Transverse colon (tissue), 4 donors: ENCODE data around the gene MEGF9.

Source experiments
- POLR2AphosphoS5 ChIP-seq, 3 donors: sonication (generic); formaldehyde crosslinking; IDR thresholded peaks; one replicate each; pipeline ENCODE4 v1.6.1; 2016; ENCODE audit warnings: antibody characterized with exemption in 3 of 3
- TF ChIP-seq, protein P1 (sequence below), 5 experiments: fragments of 200-600 bp in 3 of 5; fragments of 450-650 bp in 2 of 5; sonication (generic) in 3 of 5; IDR thresholded peaks; 1 replicate in 2 of 5; 2 replicates in 3 of 5; pipeline ENCODE4 v1.5.1; 2016 to 2017; ENCODE audit warnings: antibody characterized with exemption in 5 of 5, inconsistent platforms in 3 of 5, mild to moderate bottlenecking in 2 of 5, moderate library complexity in 1 of 5

- TF ChIP-seq POLR2AphosphoS5 (IDR thresholded peaks at IDR 0.05), result no peak
- TF ChIP-seq, protein P1, sequence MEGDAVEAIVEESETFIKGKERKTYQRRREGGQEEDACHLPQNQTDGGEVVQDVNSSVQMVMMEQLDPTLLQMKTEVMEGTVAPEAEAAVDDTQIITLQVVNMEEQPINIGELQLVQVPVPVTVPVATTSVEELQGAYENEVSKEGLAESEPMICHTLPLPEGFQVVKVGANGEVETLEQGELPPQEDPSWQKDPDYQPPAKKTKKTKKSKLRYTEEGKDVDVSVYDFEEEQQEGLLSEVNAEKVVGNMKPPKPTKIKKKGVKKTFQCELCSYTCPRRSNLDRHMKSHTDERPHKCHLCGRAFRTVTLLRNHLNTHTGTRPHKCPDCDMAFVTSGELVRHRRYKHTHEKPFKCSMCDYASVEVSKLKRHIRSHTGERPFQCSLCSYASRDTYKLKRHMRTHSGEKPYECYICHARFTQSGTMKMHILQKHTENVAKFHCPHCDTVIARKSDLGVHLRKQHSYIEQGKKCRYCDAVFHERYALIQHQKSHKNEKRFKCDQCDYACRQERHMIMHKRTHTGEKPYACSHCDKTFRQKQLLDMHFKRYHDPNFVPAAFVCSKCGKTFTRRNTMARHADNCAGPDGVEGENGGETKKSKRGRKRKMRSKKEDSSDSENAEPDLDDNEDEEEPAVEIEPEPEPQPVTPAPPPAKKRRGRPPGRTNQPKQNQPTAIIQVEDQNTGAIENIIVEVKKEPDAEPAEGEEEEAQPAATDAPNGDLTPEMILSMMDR (IDR thresholded peaks at IDR 0.05), result no peak
Observed at GRCh38 chr9:120707170-120707569, 7.1 kb downstream of the MEGF9 start.
